ENCODE data around the gene DPP9. TPM values are rescaled to one million over a fixed set of nuclear protein-coding genes. Genes with fewer than 3 reads are reported as not detected.
A peak's percentile ranks its signal among the peaks of the same experiment; 100 is the strongest.

The DPP9 gene
- 10 to 100 TPM; 71.2 to 90.7 (median 81.4) TPM for total RNA-seq
- polyA plus RNA-seq = 10 to 100 TPM; 16.4 to 32.9 TPM
- 77.0 reads per million, percentile 80 among the genes with 10 or more reads in this experiment for total RNA-seq

DNA sequence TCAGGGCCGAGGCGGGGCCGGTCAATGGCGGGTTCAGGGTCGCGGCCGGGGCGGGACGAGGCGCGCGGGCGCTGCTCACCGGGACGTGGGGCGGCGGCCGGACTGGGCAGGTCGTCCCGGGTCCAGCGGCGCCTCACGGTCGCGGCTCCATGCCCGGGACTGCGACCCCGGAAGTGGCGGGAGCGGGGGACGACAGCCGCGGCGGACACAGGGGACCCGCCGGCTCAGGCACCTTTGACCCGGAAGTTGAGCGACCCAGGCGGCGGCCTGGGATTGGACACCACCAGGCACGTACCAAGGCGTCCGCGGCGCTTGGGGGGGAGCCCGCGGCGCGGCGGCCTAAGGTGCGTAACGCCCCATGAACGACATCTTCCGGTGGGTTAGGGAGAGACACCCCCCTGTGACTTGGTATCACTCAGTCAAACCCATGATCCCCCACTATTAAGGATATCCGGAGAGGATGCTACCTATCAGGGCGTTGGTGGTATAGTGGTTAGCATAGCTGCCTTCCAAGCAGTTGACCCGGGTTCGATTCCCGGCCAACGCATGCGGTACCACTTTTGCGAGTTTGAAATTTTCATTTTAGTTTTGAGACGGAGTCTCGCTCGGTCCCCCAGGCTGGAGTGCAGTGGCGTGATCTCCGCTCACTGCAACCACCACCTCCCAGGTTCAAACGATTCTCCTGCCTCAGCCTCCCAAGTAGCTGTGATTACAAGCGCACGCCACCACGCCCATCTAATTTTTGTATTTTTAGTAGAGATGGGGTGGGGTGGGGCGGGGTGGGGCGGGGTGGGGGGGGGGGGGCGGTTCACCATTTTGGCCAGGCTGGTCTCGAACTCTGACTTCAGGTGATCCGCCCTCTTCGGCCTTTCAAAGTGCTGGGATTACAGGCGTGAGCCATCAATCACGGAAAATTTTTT, at the start of gene DPP9:
Gene DPP9, minus strand, starts transcription at position 248 of the 920 bp plus-strand sequence. CDS start 3,936 bp downstream, outside the sequence.
- Mint-ChIP-seq H3K27ac (peak within 1 kb of the TSS; percentile 93 to 100 (median 98)), H3K4me1 (peaks cover 21 to 48% (median 37%) of the 10 kb centered on the region in 7 donors), H3K4me3 (peak within 1 kb of the TSS; percentile 83 to 99 (median 95)), H3K9me3 (peaks cover 0 to 15% (median 0%) of the 10 kb centered on the region in 11 donors), H3K27me3 (peaks cover 0 to 10% (median 5%) of the 10 kb centered on the region in 5 donors), H3K36me3 (peaks cover 0 to 15% (median 5%) of the 10 kb centered on the region in 5 donors)
- Histone ChIP-seq H3K27ac (ENCODE audit: low read depth, low read length) (peak within 1 kb of the TSS; percentile 87), H3K27me3 (ENCODE audit: control insufficient read depth in 2 of 2, insufficient read depth in 2 of 2, low read length in 2 of 2) (no peaks in the 10 kb centered on the region), H3K36me3 (ENCODE audit: control insufficient read depth in 2 of 3, insufficient read depth in 3 of 3, low read length in 3 of 3) (peaks cover 0 to 25% (median 0%) of the 10 kb centered on the region in 3 experiments), H3K4me3 (ENCODE audit: low read length) (peak within 1 kb of the TSS; percentile 96), H3K4me1 (ENCODE audit: control insufficient read depth in 2 of 2, insufficient read depth in 2 of 2, low read length in 2 of 2) (peaks cover 19 to 26% of the 10 kb centered on the region in 2 donors), H3K9me3 (ENCODE audit: control insufficient read depth in 2 of 3, low read length in 3 of 3) (no peaks in the 10 kb centered on the region)
- ATAC-seq (peak; percentile 99), DNase-seq (peak; percentile 84 to 100 (median 99))
- intact Hi-C loops (cut with micrococcal nuclease) = loop anchor here (1.0 to 5.0 kb wide), 21 partner anchors 8 to 1558 kb away; partner anchors contain the start of genes FEM1A (in 2 of the 2), MYDGF (in 2 of the 2), TNFAIP8L1 (in 2 of the 2) and APBA3 (in 1 of the 2)
- CTCF ChIA-PET = interaction anchor here (1.0 kb wide), 1 partner anchor 67 kb away, joined by 7 read pairs; the partner anchor contains the start of gene FEM1A
- POLR2A ChIA-PET = interaction anchor here (0.7 to 2.9 kb wide), 9 partner anchors 68 to 1538 kb away, joined by 3 to 42 read pairs (median 4); partner anchors contain the start of genes FEM1A, HDGFL2, NCLN and SAFB2

DNA sequence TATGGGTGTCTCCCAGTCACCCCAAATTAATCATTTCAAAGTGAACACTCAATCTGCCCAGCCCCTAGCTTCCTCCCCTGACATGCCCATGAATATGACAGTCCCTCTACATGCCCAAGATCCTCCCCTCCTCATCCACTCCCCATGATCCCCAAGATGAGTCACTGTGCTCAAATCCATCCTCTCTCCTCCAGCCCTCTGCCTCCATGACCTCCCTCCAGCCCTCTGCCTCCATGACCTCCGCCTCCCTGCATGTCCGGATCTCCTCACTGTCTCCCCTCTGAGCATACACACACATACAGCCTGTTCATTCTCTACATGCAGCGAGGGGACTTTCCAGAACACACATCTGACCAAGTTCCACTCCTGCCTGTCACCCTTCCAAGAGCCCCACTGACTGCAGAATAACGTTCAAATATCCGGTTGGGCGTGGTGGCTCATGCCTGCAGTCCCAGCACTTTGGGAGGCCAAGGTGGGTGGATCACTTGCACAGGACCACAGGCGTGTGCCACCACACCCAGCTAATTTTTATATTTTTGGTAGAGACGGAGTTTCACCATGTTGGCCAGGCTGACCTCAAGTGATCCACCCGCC, 49.5 kb upstream of the DPP9 start:
- Histone ChIP-seq H3K27ac (ENCODE audit: low read depth, low read length) (no peak overlapping the region), H3K4me1 (ENCODE audit: control insufficient read depth in 2 of 2, insufficient read depth in 2 of 2, low read length in 2 of 2) (no peaks in the 10 kb centered on the region), H3K4me3 (ENCODE audit: low read length) (no peak overlapping the region), H3K27me3 (ENCODE audit: control insufficient read depth in 2 of 2, insufficient read depth in 2 of 2, low read length in 2 of 2) (no peaks in the 10 kb centered on the region), H3K9me3 (ENCODE audit: control insufficient read depth in 2 of 3, low read length in 3 of 3) (no peaks in the 10 kb centered on the region), H3K36me3 (ENCODE audit: control insufficient read depth in 2 of 3, insufficient read depth in 3 of 3, low read length in 3 of 3) (no peaks in the 10 kb centered on the region)
- H3K36me3 Mint-ChIP-seq = peaks cover 0 to 4% (median 0%) of the 10 kb centered on the region in 5 donors
- CTCF ChIA-PET = no interaction called here
- no peak for DNase-seq
- intact Hi-C loops (cut with micrococcal nuclease) = no loop called here
- POLR2A ChIA-PET = no interaction called here
- H3K27me3 Mint-ChIP-seq = peaks cover under 1 to 29% (median 19%) of the 10 kb centered on the region in 5 donors
- H3K4me1 Mint-ChIP-seq = peaks cover 0 to 4% (median 3%) of the 10 kb centered on the region in 7 donors
- peaks cover 0 to 4% (median 0%) of the 10 kb centered on the region in 11 donors for H3K9me3 Mint-ChIP-seq
- no peak overlapping the region for H3K4me3 Mint-ChIP-seq
- no peak for ATAC-seq
- no peak overlapping the region for H3K27ac Mint-ChIP-seq

DNA sequence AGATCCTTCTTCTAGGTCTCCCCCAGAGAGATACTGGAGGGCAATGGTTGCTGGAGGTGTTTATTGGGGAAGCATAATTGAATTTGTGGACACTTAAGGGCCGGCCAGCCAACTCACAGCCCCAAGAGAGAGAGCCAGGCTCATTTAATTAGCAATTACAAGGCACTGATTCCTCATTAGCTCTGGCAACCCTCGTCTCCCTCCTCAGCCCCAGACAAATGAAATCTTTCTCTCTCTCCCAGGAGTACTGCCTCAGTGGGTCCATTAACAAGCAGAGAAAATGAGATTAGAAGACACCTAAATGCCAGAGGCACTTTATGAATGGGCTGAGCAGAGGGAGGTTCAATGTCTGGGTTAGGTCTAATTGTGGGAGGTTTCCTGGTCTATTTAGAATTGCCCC, 48.9 kb upstream of the DPP9 start:
- Histone ChIP-seq H3K9me3 (ENCODE audit: control insufficient read depth in 2 of 3, low read length in 3 of 3) (no peaks in the 10 kb centered on the region), H3K4me1 (ENCODE audit: control insufficient read depth in 2 of 2, insufficient read depth in 2 of 2, low read length in 2 of 2) (no peaks in the 10 kb centered on the region), H3K36me3 (ENCODE audit: control insufficient read depth in 2 of 3, insufficient read depth in 3 of 3, low read length in 3 of 3) (no peaks in the 10 kb centered on the region), H3K4me3 (ENCODE audit: low read length) (no peak overlapping the region), H3K27me3 (ENCODE audit: control insufficient read depth in 2 of 2, insufficient read depth in 2 of 2, low read length in 2 of 2) (no peaks in the 10 kb centered on the region), H3K27ac (ENCODE audit: low read depth, low read length) (no peak overlapping the region)
- H3K27me3 Mint-ChIP-seq = peaks cover 3 to 26% (median 19%) of the 10 kb centered on the region in 5 donors
- intact Hi-C loops (cut with micrococcal nuclease) = no loop called here
- H3K9me3 Mint-ChIP-seq = peaks cover 0 to 4% (median 0%) of the 10 kb centered on the region in 11 donors
- peaks cover 0 to 4% (median 0%) of the 10 kb centered on the region in 5 donors for H3K36me3 Mint-ChIP-seq
- DNase-seq (no peak), ATAC-seq (no peak)
- no peak overlapping the region for H3K4me3 Mint-ChIP-seq
- H3K27ac Mint-ChIP-seq = no peak overlapping the region
- CTCF ChIA-PET = no interaction called here
- POLR2A ChIA-PET = no interaction called here
- peaks cover 0 to 4% (median 3%) of the 10 kb centered on the region in 7 donors for H3K4me1 Mint-ChIP-seq

DNA sequence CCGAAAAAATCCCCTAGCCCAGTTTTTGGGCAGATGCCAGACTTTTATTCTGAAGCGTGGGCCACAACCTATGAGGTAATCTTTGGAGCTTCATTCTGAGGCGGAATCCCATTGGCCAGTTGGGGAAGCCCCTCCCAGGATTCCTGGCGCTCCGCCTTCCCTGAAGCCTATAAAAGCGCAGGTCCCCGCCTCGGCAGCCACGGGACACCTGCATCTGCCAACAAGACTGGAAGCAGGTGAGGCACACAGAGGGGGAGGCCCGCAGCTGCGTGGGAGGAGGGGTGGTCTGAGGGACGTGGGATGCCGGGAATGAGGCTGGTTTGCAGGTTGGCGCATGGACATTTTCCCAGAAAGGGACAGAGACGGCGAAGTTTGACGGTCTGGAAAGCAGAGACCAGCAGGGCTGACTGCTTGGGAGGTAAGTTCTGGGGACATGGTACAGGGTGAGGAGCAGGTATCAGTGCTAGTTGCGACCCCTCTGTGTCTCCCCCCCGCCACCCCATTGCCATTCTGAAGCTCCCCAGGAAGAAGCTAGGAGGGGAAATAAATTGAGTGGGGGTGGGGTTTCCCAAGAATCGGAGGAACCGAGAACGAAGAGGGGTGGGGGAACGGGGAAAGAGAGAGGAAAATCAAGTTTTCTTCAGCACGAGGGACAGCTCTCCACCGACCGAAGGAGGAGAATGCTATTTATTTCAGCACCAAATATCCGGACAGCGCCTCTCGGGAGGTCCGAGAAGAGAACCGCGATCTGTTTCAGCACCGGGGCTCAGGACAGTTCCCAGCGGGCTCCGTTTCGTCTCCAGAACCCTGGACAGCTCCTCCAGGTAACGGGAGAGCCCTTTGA, 45.5 kb upstream of the DPP9 start:
- Mint-ChIP-seq H3K27ac (peak overlapping the region in 4 of 9 donors; percentile 28 to 81 (median 64)), H3K4me3 (peak overlapping the region in 1 of 10 donors; percentile 65), H3K36me3 (no peaks in the 10 kb centered on the region), H3K4me1 (peaks cover 0 to 4% (median 3%) of the 10 kb centered on the region in 7 donors), H3K9me3 (peaks cover 0 to 2% (median 0%) of the 10 kb centered on the region in 11 donors), H3K27me3 (peaks cover 3 to 35% (median 18%) of the 10 kb centered on the region in 5 donors)
- no peaks in the 10 kb centered on the region for H3K27me3 ChIP-seq (ENCODE audit: control insufficient read depth in 2 of 2, insufficient read depth in 2 of 2, low read length in 2 of 2)
- H3K27ac ChIP-seq (ENCODE audit: low read depth, low read length) = no peak overlapping the region
- H3K9me3 ChIP-seq (ENCODE audit: control insufficient read depth in 2 of 3, low read length in 3 of 3) = no peaks in the 10 kb centered on the region
- no peak overlapping the region for H3K4me3 ChIP-seq (ENCODE audit: low read length)
- DNase-seq (peak; percentile 66 to 88 (median 84)), ATAC-seq (peak; percentile 99)
- no peaks in the 10 kb centered on the region for H3K36me3 ChIP-seq (ENCODE audit: control insufficient read depth in 2 of 3, insufficient read depth in 3 of 3, low read length in 3 of 3)
- ChIA-PET POLR2A (interaction anchor here (1.0 to 1.6 kb wide), 2 partner anchors 22 to 98 kb away, joined by 3 to 4 read pairs; partner anchors contain the start of genes FEM1A and PLIN3), CTCF (interaction anchor here (0.6 to 1.5 kb wide), 3 partner anchors 22 to 65 kb away, joined by 4 to 7 read pairs (median 5); partner anchors contain the start of gene FEM1A)
- no peaks in the 10 kb centered on the region for H3K4me1 ChIP-seq (ENCODE audit: control insufficient read depth in 2 of 2, insufficient read depth in 2 of 2, low read length in 2 of 2)
- intact Hi-C loops (cut with micrococcal nuclease) = loop anchor here in 1 of 2 donors (1.0 kb wide), 1 partner anchor 22 kb away; the partner anchor contains the start of gene FEM1A

DNA sequence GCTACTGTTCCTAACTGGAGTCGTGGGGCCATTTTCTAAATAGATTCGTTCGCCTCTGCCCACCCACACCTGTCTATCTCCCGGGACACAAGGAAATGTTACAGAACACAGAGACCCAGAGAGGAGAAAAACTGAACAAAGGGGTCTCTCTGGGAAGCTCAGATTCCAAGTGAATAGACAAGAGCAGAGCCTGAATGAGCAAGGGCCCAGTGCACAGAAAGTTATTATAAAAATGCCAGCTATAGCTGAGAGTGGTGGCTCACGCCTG, 40.7 kb upstream of the DPP9 start:
- H3K36me3 Mint-ChIP-seq = no peaks in the 10 kb centered on the region
- no peak overlapping the region for H3K4me3 Mint-ChIP-seq
- peaks cover 17 to 41% (median 36%) of the 10 kb centered on the region in 5 donors for H3K27me3 Mint-ChIP-seq
- no peak overlapping the region for H3K27ac Mint-ChIP-seq
- Histone ChIP-seq H3K4me3 (ENCODE audit: low read length) (no peak overlapping the region), H3K4me1 (ENCODE audit: control insufficient read depth in 2 of 2, insufficient read depth in 2 of 2, low read length in 2 of 2) (peaks cover 0 to 4% of the 10 kb centered on the region in 2 donors), H3K27ac (ENCODE audit: low read depth, low read length) (no peak overlapping the region), H3K9me3 (ENCODE audit: control insufficient read depth in 2 of 3, low read length in 3 of 3) (no peaks in the 10 kb centered on the region), H3K36me3 (ENCODE audit: control insufficient read depth in 2 of 3, insufficient read depth in 3 of 3, low read length in 3 of 3) (no peaks in the 10 kb centered on the region), H3K27me3 (ENCODE audit: control insufficient read depth in 2 of 2, insufficient read depth in 2 of 2, low read length in 2 of 2) (peaks cover 0 to 4% of the 10 kb centered on the region in 2 donors)
- POLR2A ChIA-PET = no interaction called here
- DNase-seq (no peak), ATAC-seq (no peak)
- CTCF ChIA-PET = no interaction called here
- H3K9me3 Mint-ChIP-seq = no peaks in the 10 kb centered on the region
- peaks cover 0 to 6% (median 3%) of the 10 kb centered on the region in 7 donors for H3K4me1 Mint-ChIP-seq
- intact Hi-C loops (cut with micrococcal nuclease) = no loop called here

DNA sequence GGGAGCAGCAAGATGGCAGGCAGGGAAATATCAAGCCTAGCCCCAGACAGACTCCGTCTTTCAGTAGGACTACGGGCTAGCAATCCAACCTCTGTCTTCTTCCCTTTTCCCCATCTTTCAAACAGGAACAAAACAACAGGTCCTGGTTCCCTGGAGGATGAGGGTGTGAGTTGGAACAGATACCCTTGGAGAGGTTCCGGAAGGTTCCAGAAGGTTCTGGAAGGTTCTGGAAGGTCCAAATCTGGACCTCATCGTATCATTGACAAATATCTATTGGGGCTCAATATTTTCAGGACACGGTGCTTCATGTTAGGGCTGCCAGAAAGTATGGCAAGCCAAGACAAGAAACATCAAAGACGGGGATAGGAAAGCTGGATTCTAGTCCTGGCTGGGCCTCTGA, 39.4 kb upstream of the DPP9 start:
- no peak for DNase-seq
- Mint-ChIP-seq H3K36me3 (no peaks in the 10 kb centered on the region), H3K27me3 (peaks cover 25 to 52% (median 47%) of the 10 kb centered on the region in 5 donors), H3K9me3 (peaks cover 0 to 3% (median 0%) of the 10 kb centered on the region in 11 donors), H3K27ac (no peak overlapping the region), H3K4me3 (no peak overlapping the region), H3K4me1 (peaks cover 0 to 10% (median 3%) of the 10 kb centered on the region in 7 donors)
- Histone ChIP-seq H3K27ac (ENCODE audit: low read depth, low read length) (no peak overlapping the region), H3K4me3 (ENCODE audit: low read length) (no peak overlapping the region), H3K9me3 (ENCODE audit: control insufficient read depth in 2 of 3, low read length in 3 of 3) (no peaks in the 10 kb centered on the region), H3K4me1 (ENCODE audit: control insufficient read depth in 2 of 2, insufficient read depth in 2 of 2, low read length in 2 of 2) (peaks cover 0 to 4% of the 10 kb centered on the region in 2 donors), H3K36me3 (ENCODE audit: control insufficient read depth in 2 of 3, insufficient read depth in 3 of 3, low read length in 3 of 3) (no peaks in the 10 kb centered on the region), H3K27me3 (ENCODE audit: control insufficient read depth in 2 of 2, insufficient read depth in 2 of 2, low read length in 2 of 2) (peaks cover 0 to 4% of the 10 kb centered on the region in 2 donors)
- ATAC-seq = no peak
- CTCF ChIA-PET = no interaction called here
- intact Hi-C loops (cut with micrococcal nuclease) = no loop called here
- POLR2A ChIA-PET = no interaction called here

Measured in naive thymus-derived CD4-positive, alpha-beta T cell (primary cell).